ENCODE measurements around the gene WNT9A.
A peak's percentile ranks its signal among the peaks of the same experiment; 100 is the strongest.
"Not testable (repeated sequence)": the region's sequence is repeated elsewhere in the genome, so short reads cannot be mapped to it uniquely, and the experiment has no call there.

Gene WNT9A

GRCh38 chr1:227883641-227884301, 64.0 kb downstream of the WNT9A start:
- DNase-seq = peak; percentile 40

GRCh38 chr1:227883073-227883520, 64.6 kb downstream of the WNT9A start:
- peak; percentile 6 for DNase-seq

GRCh38 chr1:227880342-227880924, 67.3 kb downstream of the WNT9A start:
- DNase-seq = peak; percentile 30

GRCh38 chr1:227877810-227878209, 69.9 kb downstream of the WNT9A start:
- not testable (repeated sequence) for DNase-seq

- not testable (repeated sequence) for DNase-seq
Measured at GRCh38 chr1:227871892-227872291, 75.8 kb downstream of the WNT9A start.

- no peak for DNase-seq
Measured at GRCh38 chr1:227870366-227870765, 77.4 kb downstream of the WNT9A start.

GRCh38 chr1:227869851-227870305, 77.9 kb downstream of the WNT9A start:
- DNase-seq = peak; percentile 58

- no peak for DNase-seq
Measured at GRCh38 chr1:227869279-227869842, 78.4 kb downstream of the WNT9A start.
